Naive thymus-derived CD4-positive, alpha-beta T cell (primary cell): ENCODE measurements around the gene CLPTM1L. TPM values are rescaled to one million over a fixed set of nuclear protein-coding genes. Genes with fewer than 3 reads are reported as not detected.
"Not testable (repeated sequence)": the region's sequence is repeated elsewhere in the genome, so short reads cannot be mapped to it uniquely, and the experiment has no call there.

ENCODE experiments used
- ATAC-seq: fragments of 150-1000 bp; cut with Tn5 transposase; 2 replicates; pipeline ENCODE4 v1.10.0; 2021; ENCODE audit warnings: mild to moderate bottlenecking, moderate library complexity
- CTCF ChIA-PET: fragments of 350-600 bp; sonication (Branson Sonifier 250); formaldehyde crosslinking; loops from one replicate; lab custom pipeline; 2021; ENCODE audit warnings: antibody characterized with exemption; lab: Charles Lee
- POLR2A ChIA-PET: fragments of 350-600 bp; sonication (Branson Sonifier 250); formaldehyde crosslinking; loops from one replicate; lab custom pipeline; 2021; ENCODE audit warnings: antibody characterized with exemption, inconsistent platforms; lab: Charles Lee
- DNase-seq, 9 donors: peaks; one replicate each; pipeline versions ENCODE4 v3.0.0 to v3.0.0-alpha.2; 2020 to 2022; ENCODE audit warnings: mixed read lengths in 1 of 9
- H3K27ac ChIP-seq: one replicate; pipeline ENCODE4 v1.7.0; 2013; ENCODE audit warnings: mild to moderate bottlenecking, low read depth, low read length, moderate library complexity
- H3K27me3 ChIP-seq, 2 donors: one replicate each; pipeline ENCODE4 v1.7.0; 2013; ENCODE audit warnings: low read length in 2 of 2, mild to moderate bottlenecking in 2 of 2, moderate library complexity in 2 of 2; ENCODE audit not compliant: control insufficient read depth in 2 of 2, insufficient read depth in 2 of 2
- H3K36me3 ChIP-seq, 3 experiments: 1 replicate in 2 of 3; 2 replicates in 1 of 3; pipeline ENCODE4 v1.7.0; 2013; ENCODE audit warnings: low read length in 3 of 3, mild to moderate bottlenecking in 3 of 3, moderate library complexity in 1 of 3; ENCODE audit not compliant: insufficient read depth in 3 of 3, control insufficient read depth in 2 of 3
- H3K4me1 ChIP-seq, 2 donors: one replicate each; pipeline ENCODE4 v1.7.0; 2013; ENCODE audit warnings: low read length in 2 of 2, mild to moderate bottlenecking in 2 of 2, moderate library complexity in 1 of 2; ENCODE audit not compliant: control insufficient read depth in 2 of 2, insufficient read depth in 2 of 2
- H3K4me3 ChIP-seq: 2 replicates; pipeline ENCODE4 v1.7.0; 2013; ENCODE audit warnings: mild to moderate bottlenecking, low read length
- H3K9me3 ChIP-seq, 3 experiments: 1 replicate in 2 of 3; 2 replicates in 1 of 3; pipeline ENCODE4 v1.7.0; 2013; ENCODE audit warnings: low read length in 3 of 3; ENCODE audit not compliant: control insufficient read depth in 2 of 3
- H3K27ac Mint-ChIP-seq, 9 donors: one replicate each; pipeline ENCODE4 v1.8.0; 2020 to 2022; ENCODE audit warnings: mixed read lengths in 9 of 9, mild to moderate bottlenecking in 8 of 9, moderate library complexity in 5 of 9, inconsistent platforms in 2 of 9
- H3K27me3 Mint-ChIP-seq, 5 donors: one replicate each; pipeline ENCODE4 v1.8.0; 2021 to 2022; ENCODE audit warnings: mixed read lengths in 5 of 5, mild to moderate bottlenecking in 1 of 5
- H3K36me3 Mint-ChIP-seq, 5 donors: one replicate each; pipeline ENCODE4 v1.8.0; 2020 to 2022; ENCODE audit warnings: mixed read lengths in 5 of 5, mild to moderate bottlenecking in 3 of 5, inconsistent platforms in 1 of 5
- H3K4me1 Mint-ChIP-seq, 7 donors: one replicate each; pipeline ENCODE4 v1.8.0; 2020 to 2022; ENCODE audit warnings: mixed read lengths in 7 of 7, mild to moderate bottlenecking in 3 of 7, inconsistent platforms in 1 of 7
- H3K4me3 Mint-ChIP-seq, 10 donors: one replicate each; pipeline ENCODE4 v1.8.0; 2020 to 2022; ENCODE audit warnings: mild to moderate bottlenecking in 10 of 10, mixed read lengths in 10 of 10, moderate library complexity in 6 of 10, inconsistent platforms in 2 of 10
- H3K9me3 Mint-ChIP-seq, 11 donors: one replicate each; pipeline ENCODE4 v1.8.0; 2020 to 2022; ENCODE audit warnings: mixed read lengths in 11 of 11, mild to moderate bottlenecking in 4 of 11, inconsistent platforms in 1 of 11, moderate library complexity in 1 of 11
- intact Hi-C, 2 donors: fragments of 100-400 bp; cut with micrococcal nuclease; formaldehyde crosslinking; loops; one replicate each; pipeline ENCODE4 v1.15.1; 2023
- polyA plus RNA-seq, 2 donors: library from polyadenylated mRNA; unstranded; fragments of 300-500 nt; fragmentation: Illumina TruSeq; gene quantifications; one replicate each; pipeline ENCODE4 v1.2.3, GENCODE V29; 2021
- total RNA-seq, 6 experiments: library from RNA in 5 of 6; stranded (reverse) in 5 of 6; gene quantifications; 1 replicate in 5 of 6; 2 replicates in 1 of 6; pipeline ENCODE4 v1.2.3 and lab custom pipeline; 2021 to 2026

CLPTM1L gene
- total and polyA plus RNA-seq, 7 experiments from 2014 or later, result 27.7 to 104 (median 67.6) TPM

GRCh38 chr5:1283729-1284041, 61.2 kb downstream of the CLPTM1L start:
- not testable (repeated sequence) for DNase-seq

GRCh38 chr5:1282993-1283728, 61.7 kb downstream of the CLPTM1L start:
- H3K4me3 ChIP-seq, H3K4me3 Mint-ChIP-seq, H3K4me1 ChIP-seq, H3K27me3 ChIP-seq, H3K9me3 Mint-ChIP-seq, H3K36me3 Mint-ChIP-seq, intact Hi-C loops, H3K27me3 Mint-ChIP-seq, H3K9me3 ChIP-seq, DNase-seq, H3K27ac ChIP-seq, H3K36me3 ChIP-seq, ATAC-seq, H3K4me1 Mint-ChIP-seq, H3K27ac Mint-ChIP-seq: not testable (repeated sequence)
- CTCF ChIA-PET, result interaction anchor here (0.6 kb wide), 1 partner anchor 591 kb away, joined by 3 read pairs; no protein-coding TSS in a partner anchor
- POLR2A ChIA-PET, result interaction anchor here (0.7 to 0.8 kb wide), 2 partner anchors 40 to 61 kb away, joined by 3 to 4 read pairs; no protein-coding TSS in a partner anchor

More at GRCh38 chr5:1283729-1284041, 61.2 kb downstream of the CLPTM1L start:
- POLR2A ChIA-PET, result interaction anchor here (0.8 kb wide), 1 partner anchor 61 kb away, joined by 4 read pairs; no protein-coding TSS in a partner anchor
- H3K36me3 Mint-ChIP-seq, result peaks cover 4 to 12% (median 9%) of the 10 kb centered on the region in 5 donors
- H3K27me3 ChIP-seq, intact Hi-C loops, H3K9me3 Mint-ChIP-seq, H3K4me3 ChIP-seq, H3K4me1 ChIP-seq, H3K27ac Mint-ChIP-seq, H3K27me3 Mint-ChIP-seq, H3K9me3 ChIP-seq, H3K36me3 ChIP-seq, ATAC-seq, H3K4me1 Mint-ChIP-seq, H3K27ac ChIP-seq, H3K4me3 Mint-ChIP-seq: not testable (repeated sequence)
- CTCF ChIA-PET, result interaction anchor here (0.6 kb wide), 1 partner anchor 592 kb away, joined by 3 read pairs; no protein-coding TSS in a partner anchor

GRCh38 chr5:1282131-1282992, 62.5 kb downstream of the CLPTM1L start:
- intact Hi-C loops, result no loop called here
- ATAC-seq, result no peak
- H3K9me3 ChIP-seq, result peaks cover 0 to 5% (median 0%) of the 10 kb centered on the region in 3 experiments
- peaks cover 0 to 4% (median 0%) of the 10 kb centered on the region in 11 donors for H3K9me3 Mint-ChIP-seq
- no peaks in the 10 kb centered on the region for H3K27me3 ChIP-seq
- no peaks in the 10 kb centered on the region for H3K36me3 ChIP-seq
- H3K4me3 ChIP-seq, result no peak overlapping the region
- ChIA-PET CTCF (no interaction called here), POLR2A (interaction anchor here (0.7 kb wide), 1 partner anchor 41 kb away, joined by 3 read pairs; no protein-coding TSS in a partner anchor)
- no peaks in the 10 kb centered on the region for H3K4me1 ChIP-seq
- no peaks in the 10 kb centered on the region for H3K27me3 Mint-ChIP-seq
- H3K4me3 Mint-ChIP-seq, result no peak overlapping the region
- no peak overlapping the region for H3K27ac ChIP-seq
- no peak overlapping the region for H3K27ac Mint-ChIP-seq
- H3K36me3 Mint-ChIP-seq, result peaks cover 0 to 7% (median 4%) of the 10 kb centered on the region in 5 donors
- no peak for DNase-seq
- H3K4me1 Mint-ChIP-seq, result peaks cover 0 to 2% (median 0%) of the 10 kb centered on the region in 7 donors

- H3K4me3 Mint-ChIP-seq, result no peak overlapping the region
- intact Hi-C loops, result no loop called here
- POLR2A ChIA-PET, result no interaction called here
These were observed 63.6 kb downstream of the CLPTM1L start for GRCh38 chr5:1281038-1281882.

GRCh38 chr5:1280177-1281037, 64.5 kb downstream of the CLPTM1L start:
- peaks cover 0 to 5% (median 0%) of the 10 kb centered on the region in 5 donors for H3K36me3 Mint-ChIP-seq
- no peaks in the 10 kb centered on the region for H3K36me3 ChIP-seq
- ChIA-PET POLR2A (no interaction called here), CTCF (interaction anchor here (0.7 kb wide), 1 partner anchor 37 kb away, joined by 3 read pairs; no protein-coding TSS in a partner anchor)
- H3K9me3 Mint-ChIP-seq, result peaks cover 0 to 4% (median 0%) of the 10 kb centered on the region in 11 donors
- no peak overlapping the region for H3K4me3 ChIP-seq
- intact Hi-C loops, result no loop called here
- H3K27ac Mint-ChIP-seq, result no peak overlapping the region
- no peak overlapping the region for H3K27ac ChIP-seq
- no peaks in the 10 kb centered on the region for H3K4me1 ChIP-seq
- no peak for ATAC-seq
- H3K27me3 ChIP-seq, result no peaks in the 10 kb centered on the region
- H3K9me3 ChIP-seq, result peaks cover 0 to 5% (median 0%) of the 10 kb centered on the region in 3 experiments
- DNase-seq, result no peak
- H3K27me3 Mint-ChIP-seq, result no peaks in the 10 kb centered on the region
- no peak overlapping the region for H3K4me3 Mint-ChIP-seq
- H3K4me1 Mint-ChIP-seq, result peaks cover 0 to 4% (median 0%) of the 10 kb centered on the region in 7 donors

More at GRCh38 chr5:1281038-1281882, 63.6 kb downstream of the CLPTM1L start:
- ATAC-seq, result no peak
- peaks cover 0 to 5% (median 0%) of the 10 kb centered on the region in 5 donors for H3K36me3 Mint-ChIP-seq
- H3K9me3 ChIP-seq, result peaks cover 0 to 5% (median 0%) of the 10 kb centered on the region in 3 experiments
- H3K27ac Mint-ChIP-seq, result no peak overlapping the region
- no peaks in the 10 kb centered on the region for H3K27me3 ChIP-seq
- no peaks in the 10 kb centered on the region for H3K4me1 ChIP-seq
- no peak for DNase-seq
- H3K27ac ChIP-seq, result no peak overlapping the region
- no peaks in the 10 kb centered on the region for H3K36me3 ChIP-seq
- H3K4me3 ChIP-seq, result no peak overlapping the region
- CTCF ChIA-PET, result interaction anchor here (0.7 kb wide), 2 partner anchors 9 to 36 kb away, joined by 3 read pairs; no protein-coding TSS in a partner anchor
- no peaks in the 10 kb centered on the region for H3K27me3 Mint-ChIP-seq
- peaks cover 0 to 4% (median 0%) of the 10 kb centered on the region in 11 donors for H3K9me3 Mint-ChIP-seq
- H3K4me1 Mint-ChIP-seq, result peaks cover 0 to 4% (median 0%) of the 10 kb centered on the region in 7 donors
